K562 (cell line): ENCODE measurements around the gene ARL6IP4. TPM values are rescaled to one million over a fixed set of nuclear protein-coding genes. Genes with fewer than 3 reads are reported as not detected.

Source experiments
- ARID3A ChIP-seq: IDR thresholded peaks from 2 replicates; pipeline ENCODE4 v1.6.1; 2012; ENCODE audit warnings: low read depth, low read length, improper control_type of control experiment, borderline replicate concordance
- CREM ChIP-seq: IDR thresholded peaks from 2 replicates; pipeline ENCODE4 v1.6.1; 2014; ENCODE audit warnings: antibody characterized with exemption, low read depth
- MNT ChIP-seq, 2 experiments: fragments of 450-650 bp; conservative IDR thresholded peaks; 2 replicates each; pipeline ENCODE4 v1.6.1; 2017; ENCODE audit warnings: mild to moderate bottlenecking in 2 of 2, moderate library complexity in 2 of 2
- POLR2B ChIP-seq: fragments of 450-650 bp; IDR thresholded peaks from 2 replicates; pipeline ENCODE4 v1.6.1; 2018; ENCODE audit warnings: low read depth; ENCODE audit not compliant: partially characterized antibody
- RREB1 ChIP-seq: fragments of 250-450 bp; sonication (Bioruptor Pico); IDR thresholded peaks from 2 replicates; pipeline ENCODE4 v1.4.0; 2020
- SUPT5H ChIP-seq: fragments of 450-650 bp; IDR thresholded peaks from 2 replicates; pipeline ENCODE4 v1.6.1; 2016
- ZNF282 ChIP-seq: sonication (generic); formaldehyde crosslinking; IDR thresholded peaks from 2 replicates; pipeline ENCODE4 v1.8.1; 2023; ENCODE audit warnings: missing genetic modification reagents
- ZNF407 ChIP-seq: fragments of 450-650 bp; IDR thresholded peaks from 2 replicates; pipeline ENCODE4 v1.6.1; 2016; ENCODE audit warnings: low read depth
- polyA plus RNA-seq, 8 experiments: library from polyadenylated mRNA; depleted of rRNA in 4 of 8; stranded (reverse) in 5 of 8; unstranded in 3 of 8; fragments of >200 nt; fragmentation: Nextera tagmentation in 2 of 8; fragmentation: Illumina TruSeq in 1 of 8; extraction: Ambion mirVana in 2 of 8; extraction: Trizol in 1 of 8; gene quantifications; 2 replicates each; pipeline versions ENCODE4 v1.2.1 to v1.2.3, GENCODE V29; 2011 to 2014; ENCODE audit warnings: inconsistent platforms in 1 of 8, missing spikeins in 1 of 8
- total RNA-seq, 7 experiments: library from RNA; depleted of rRNA in 6 of 7; stranded (reverse); fragments of >200 nt in 6 of 7; fragmentation: Illumina TruSeq in 2 of 7; extraction: Trizol in 2 of 7; gene quantifications; 2 replicates each; pipeline versions ENCODE4 v1.2.1 to v1.2.3, GENCODE V29; 2011 to 2021; ENCODE audit warnings: low replicate concordance in 1 of 7

ARL6IP4 gene
- total and polyA plus RNA-seq, 9 of the 15 experiments (the other 6 are each of a cell fraction or from before 2014, with no cell fraction given), result 2.4 to 255 (median 151) TPM

- TF ChIP-seq ZNF407, result no peak
- TF ChIP-seq ZNF282 (CRISPR knock-in tag), result no peak
- peak; percentile 34 for TF ChIP-seq POLR2B
- TF ChIP-seq MNT (conservative IDR thresholded peaks at IDR 0.05), result peak in 1 of 2 experiments; percentile 49; a peak in 1 of 4 replicates
- peak; percentile 64 for TF ChIP-seq SUPT5H
- TF ChIP-seq RREB1 (CRISPR knock-in tag), result peak; percentile 46; the same call in 1 of the 2 replicates
- no peak for TF ChIP-seq ARID3A
- TF ChIP-seq CREM, result peak; percentile 56; the same call in 1 of the 2 replicates
These were observed 14.4 kb upstream of the ARL6IP4 start, which contains the start of gene ABCB9 (continued) for GRCh38 chr12:122965851-122966742.
